Measurements from ENCODE around the gene HES7. TPM values are rescaled to one million over a fixed set of nuclear protein-coding genes. Genes with fewer than 3 reads are reported as not detected.
A peak's percentile ranks its signal among the peaks of the same experiment; 100 is the strongest.

HES7 gene
- polyA plus RNA-seq, 1 of the 3 experiments (the other 2 are of a cell fraction), result 1.2 TPM

DNA sequence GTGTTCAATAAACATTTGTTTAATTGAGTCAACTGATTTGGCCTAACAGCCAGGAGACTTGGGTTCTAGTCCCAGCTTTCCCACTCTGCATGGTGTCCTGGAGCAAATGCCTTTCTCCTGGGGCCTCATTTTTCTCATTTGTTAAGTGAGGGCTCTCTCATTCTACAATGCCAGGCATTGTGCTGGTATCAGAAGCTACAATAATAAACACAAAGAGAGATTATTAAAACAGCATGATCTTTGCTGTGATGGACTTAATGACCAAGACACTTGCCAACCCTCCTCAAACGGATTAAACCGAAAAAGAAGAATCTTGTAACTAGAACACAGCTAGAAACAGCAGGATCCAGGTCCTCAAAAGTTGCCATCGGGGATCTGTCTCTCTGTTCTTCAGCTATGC is 43.6 kb upstream of the HES7 start:
- 64% methylated on average over 3 of the region's 3 CpGs for WGBS (ENCODE audit: low lambda C conversion rate)
- Histone ChIP-seq H3K4me3 (ENCODE audit: low read depth in 2 of 2, low read length in 1 of 2) (no peak overlapping the region), H3K9me2 (no peaks in the 10 kb centered on the region), H4K20me1 (ENCODE audit: insufficient read depth) (no peaks in the 10 kb centered on the region), H3K9me3 (no peaks in the 10 kb centered on the region), H3K27ac (ENCODE audit: low read depth in 2 of 2, low read length in 1 of 2) (no peak overlapping the region), H3K79me2 (ENCODE audit: insufficient read depth) (peaks cover 5% of the 10 kb centered on the region; the same call in 1 of the 2 replicates), H2AFZ (ENCODE audit: low read depth) (no peak overlapping the region), H3K4me1 (ENCODE audit: control insufficient read depth in 1 of 2, insufficient read depth in 2 of 2, low read depth in 1 of 2, low read length in 1 of 2) (peaks cover 16% of the 10 kb centered on the region in 2 experiments; a peak in 3 of 4 replicates), H3K9ac (no peak overlapping the region), H3K27me3 (ENCODE audit: insufficient read depth) (no peaks in the 10 kb centered on the region), H3K4me2 (no peak overlapping the region), H3K36me3 (replicated peaks in 1 of 2; ENCODE audit: control insufficient read depth in 1 of 2, insufficient read depth in 2 of 2, low read length in 1 of 2) (no peaks in the 10 kb centered on the region), H3F3A (replicated peaks; ENCODE audit: insufficient read depth) (peaks cover 30% of the 10 kb centered on the region)
- CTCF ChIA-PET, result interaction anchor here (1.0 to 1.7 kb wide), 4 partner anchors 10 to 209 kb away, joined by 3 to 4 read pairs (median 3); partner anchors contain the start of gene KRABD2
- DNase-seq, result no peak
- POLR2A ChIA-PET, result no interaction called here
- TF ChIP-seq, protein P1, sequence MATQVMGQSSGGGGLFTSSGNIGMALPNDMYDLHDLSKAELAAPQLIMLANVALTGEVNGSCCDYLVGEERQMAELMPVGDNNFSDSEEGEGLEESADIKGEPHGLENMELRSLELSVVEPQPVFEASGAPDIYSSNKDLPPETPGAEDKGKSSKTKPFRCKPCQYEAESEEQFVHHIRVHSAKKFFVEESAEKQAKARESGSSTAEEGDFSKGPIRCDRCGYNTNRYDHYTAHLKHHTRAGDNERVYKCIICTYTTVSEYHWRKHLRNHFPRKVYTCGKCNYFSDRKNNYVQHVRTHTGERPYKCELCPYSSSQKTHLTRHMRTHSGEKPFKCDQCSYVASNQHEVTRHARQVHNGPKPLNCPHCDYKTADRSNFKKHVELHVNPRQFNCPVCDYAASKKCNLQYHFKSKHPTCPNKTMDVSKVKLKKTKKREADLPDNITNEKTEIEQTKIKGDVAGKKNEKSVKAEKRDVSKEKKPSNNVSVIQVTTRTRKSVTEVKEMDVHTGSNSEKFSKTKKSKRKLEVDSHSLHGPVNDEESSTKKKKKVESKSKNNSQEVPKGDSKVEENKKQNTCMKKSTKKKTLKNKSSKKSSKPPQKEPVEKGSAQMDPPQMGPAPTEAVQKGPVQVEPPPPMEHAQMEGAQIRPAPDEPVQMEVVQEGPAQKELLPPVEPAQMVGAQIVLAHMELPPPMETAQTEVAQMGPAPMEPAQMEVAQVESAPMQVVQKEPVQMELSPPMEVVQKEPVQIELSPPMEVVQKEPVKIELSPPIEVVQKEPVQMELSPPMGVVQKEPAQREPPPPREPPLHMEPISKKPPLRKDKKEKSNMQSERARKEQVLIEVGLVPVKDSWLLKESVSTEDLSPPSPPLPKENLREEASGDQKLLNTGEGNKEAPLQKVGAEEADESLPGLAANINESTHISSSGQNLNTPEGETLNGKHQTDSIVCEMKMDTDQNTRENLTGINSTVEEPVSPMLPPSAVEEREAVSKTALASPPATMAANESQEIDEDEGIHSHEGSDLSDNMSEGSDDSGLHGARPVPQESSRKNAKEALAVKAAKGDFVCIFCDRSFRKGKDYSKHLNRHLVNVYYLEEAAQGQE (IDR thresholded peaks at IDR 0.05; ENCODE audit: low read depth, low read length), result no peak
- no peak for TF ChIP-seq USF1 (IDR thresholded peaks at IDR 0.05; ENCODE audit: borderline replicate concordance, low read depth)
- TF ChIP-seq GATA2 (CRISPR knock-in tag; IDR thresholded peaks at IDR 0.05), result no peak
- no peak for TF ChIP-seq TEAD4 (IDR thresholded peaks at IDR 0.05; ENCODE audit: borderline replicate concordance, insufficient read depth)

GRCh38 chr17:8166731-8167130 is 42.8 kb upstream of the HES7 start:
- no peaks in the 10 kb centered on the region for H3K27me3 ChIP-seq (ENCODE audit: insufficient read depth)
- H2AFZ ChIP-seq (ENCODE audit: low read depth), result no peak overlapping the region
- no peaks in the 10 kb centered on the region for H3K9me3 ChIP-seq
- CTCF ChIA-PET, result interaction anchor here (1.0 to 1.7 kb wide), 3 partner anchors 9 to 74 kb away, joined by 3 to 4 read pairs (median 3); no protein-coding TSS in a partner anchor
- H3K9me2 ChIP-seq, result no peaks in the 10 kb centered on the region
- peak overlapping the region in 1 of 2 experiments; percentile 72; a peak in 1 of 4 replicates for H3K27ac ChIP-seq (ENCODE audit: low read depth in 2 of 2, low read length in 1 of 2)
- no peak for DNase-seq
- H3K4me2 ChIP-seq, result no peak overlapping the region
- POLR2A ChIA-PET, result no interaction called here
- H3F3A ChIP-seq (replicated peaks; ENCODE audit: insufficient read depth), result peaks cover 27% of the 10 kb centered on the region
- H3K9ac ChIP-seq, result no peak overlapping the region
- H3K79me2 ChIP-seq (ENCODE audit: insufficient read depth), result peaks cover 13% of the 10 kb centered on the region
- peaks cover 16 to 19% of the 10 kb centered on the region in 2 experiments; a peak in 3 of 4 replicates for H3K4me1 ChIP-seq (ENCODE audit: control insufficient read depth in 1 of 2, insufficient read depth in 2 of 2, low read depth in 1 of 2, low read length in 1 of 2)
- TF ChIP-seq TEAD4 (IDR thresholded peaks at IDR 0.05; ENCODE audit: borderline replicate concordance, insufficient read depth) (no peak), RAD21 (IDR thresholded peaks at IDR 0.05; ENCODE audit: low read length) (no peak), TCF12 (IDR thresholded peaks at IDR 0.05) (no peak), RCOR1 (IDR thresholded peaks at IDR 0.05; ENCODE audit: low read length) (no peak), MAX (IDR thresholded peaks at IDR 0.05; ENCODE audit: low read depth) (no peak), CHD2 (IDR thresholded peaks at IDR 0.05; ENCODE audit: low read length, partially characterized antibody) (no peak), FOSL2 (IDR thresholded peaks at IDR 0.05; ENCODE audit: borderline replicate concordance, low read depth) (no peak), FOXJ3 (CRISPR knock-in tag; IDR thresholded peaks at IDR 0.05) (no peak), NFIC (IDR thresholded peaks at IDR 0.05; ENCODE audit: borderline replicate concordance) (no peak), ELF1 (IDR thresholded peaks at IDR 0.05) (no peak), JUND (IDR thresholded peaks at IDR 0.05) (no peak), RXRA (IDR thresholded peaks at IDR 0.05; ENCODE audit: borderline replicate concordance, low read depth) (no peak)
- TF ChIP-seq, protein P2, sequence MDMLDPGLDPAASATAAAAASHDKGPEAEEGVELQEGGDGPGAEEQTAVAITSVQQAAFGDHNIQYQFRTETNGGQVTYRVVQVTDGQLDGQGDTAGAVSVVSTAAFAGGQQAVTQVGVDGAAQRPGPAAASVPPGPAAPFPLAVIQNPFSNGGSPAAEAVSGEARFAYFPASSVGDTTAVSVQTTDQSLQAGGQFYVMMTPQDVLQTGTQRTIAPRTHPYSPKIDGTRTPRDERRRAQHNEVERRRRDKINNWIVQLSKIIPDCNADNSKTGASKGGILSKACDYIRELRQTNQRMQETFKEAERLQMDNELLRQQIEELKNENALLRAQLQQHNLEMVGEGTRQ (IDR thresholded peaks at IDR 0.05; ENCODE audit: borderline replicate concordance, low read depth, low read length), result no peak
- TF ChIP-seq, protein P3, sequence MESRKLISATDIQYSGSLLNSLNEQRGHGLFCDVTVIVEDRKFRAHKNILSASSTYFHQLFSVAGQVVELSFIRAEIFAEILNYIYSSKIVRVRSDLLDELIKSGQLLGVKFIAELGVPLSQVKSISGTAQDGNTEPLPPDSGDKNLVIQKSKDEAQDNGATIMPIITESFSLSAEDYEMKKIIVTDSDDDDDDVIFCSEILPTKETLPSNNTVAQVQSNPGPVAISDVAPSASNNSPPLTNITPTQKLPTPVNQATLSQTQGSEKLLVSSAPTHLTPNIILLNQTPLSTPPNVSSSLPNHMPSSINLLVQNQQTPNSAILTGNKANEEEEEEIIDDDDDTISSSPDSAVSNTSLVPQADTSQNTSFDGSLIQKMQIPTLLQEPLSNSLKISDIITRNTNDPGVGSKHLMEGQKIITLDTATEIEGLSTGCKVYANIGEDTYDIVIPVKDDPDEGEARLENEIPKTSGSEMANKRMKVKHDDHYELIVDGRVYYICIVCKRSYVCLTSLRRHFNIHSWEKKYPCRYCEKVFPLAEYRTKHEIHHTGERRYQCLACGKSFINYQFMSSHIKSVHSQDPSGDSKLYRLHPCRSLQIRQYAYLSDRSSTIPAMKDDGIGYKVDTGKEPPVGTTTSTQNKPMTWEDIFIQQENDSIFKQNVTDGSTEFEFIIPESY (IDR thresholded peaks at IDR 0.05; ENCODE audit: borderline replicate concordance, low read depth), result no peak
- H4K20me1 ChIP-seq (ENCODE audit: insufficient read depth), result no peaks in the 10 kb centered on the region
- H3K4me3 ChIP-seq (ENCODE audit: low read depth in 2 of 2, low read length in 1 of 2), result no peak overlapping the region
- WGBS (ENCODE audit: low lambda C conversion rate), result 95% methylated on average over 6 of the region's 6 CpGs
- no peaks in the 10 kb centered on the region for H3K36me3 ChIP-seq (replicated peaks in 1 of 2; ENCODE audit: control insufficient read depth in 1 of 2, insufficient read depth in 2 of 2, low read length in 1 of 2)

Data from SK-N-SH (cell line).